Chondrocyte (in vitro differentiated cells): ENCODE data around the gene LYRM7. TPM values are rescaled to one million over a fixed set of nuclear protein-coding genes. Genes with fewer than 3 reads are reported as not detected.

Source experiments
- DNase-seq: peaks from one replicate; pipeline ENCODE4 v3.0.0; 2021; ENCODE audit warnings: mixed read lengths, low spot score
- H3K27ac Mint-ChIP-seq: one replicate; pipeline ENCODE4 v1.8.0; 2021; ENCODE audit warnings: mild to moderate bottlenecking, moderate library complexity, mixed read lengths; ENCODE audit not compliant: unreplicated experiment
- H3K27me3 Mint-ChIP-seq: 2 replicates; pipeline ENCODE4 v1.8.0; 2021; ENCODE audit warnings: low read depth, mixed read lengths
- H3K36me3 Mint-ChIP-seq: 2 replicates; pipeline ENCODE4 v1.8.0; 2021; ENCODE audit warnings: low read depth, mixed read lengths
- H3K4me1 Mint-ChIP-seq: 2 replicates; pipeline ENCODE4 v1.8.0; 2021; ENCODE audit warnings: low read depth, mild to moderate bottlenecking, mixed read lengths
- H3K4me3 Mint-ChIP-seq: one replicate; pipeline ENCODE4 v1.8.0; 2021; ENCODE audit warnings: mild to moderate bottlenecking, moderate library complexity, mixed read lengths; ENCODE audit not compliant: unreplicated experiment
- H3K9me3 Mint-ChIP-seq: 2 replicates; pipeline ENCODE4 v1.8.0; 2021; ENCODE audit warnings: low read depth, mixed read lengths
- total RNA-seq: library from RNA; stranded (reverse); gene quantifications from 3 replicates; pipeline ENCODE4 v1.2.1, GENCODE V29; 2021
- TF ChIP-seq, protein P1 (sequence below): fragments of 200-600 bp; sonication (generic); IDR thresholded peaks from 2 replicates; pipeline ENCODE4 v1.5.0; 2021; ENCODE audit warnings: antibody characterized with exemption, mild to moderate bottlenecking, moderate library complexity

The LYRM7 gene
- total RNA-seq, 1 donor from 2014 or later = 10.1 TPM

GRCh38 chr5:131156385-131156784, 14.4 kb upstream of the LYRM7 start:
- TF ChIP-seq, protein P1, sequence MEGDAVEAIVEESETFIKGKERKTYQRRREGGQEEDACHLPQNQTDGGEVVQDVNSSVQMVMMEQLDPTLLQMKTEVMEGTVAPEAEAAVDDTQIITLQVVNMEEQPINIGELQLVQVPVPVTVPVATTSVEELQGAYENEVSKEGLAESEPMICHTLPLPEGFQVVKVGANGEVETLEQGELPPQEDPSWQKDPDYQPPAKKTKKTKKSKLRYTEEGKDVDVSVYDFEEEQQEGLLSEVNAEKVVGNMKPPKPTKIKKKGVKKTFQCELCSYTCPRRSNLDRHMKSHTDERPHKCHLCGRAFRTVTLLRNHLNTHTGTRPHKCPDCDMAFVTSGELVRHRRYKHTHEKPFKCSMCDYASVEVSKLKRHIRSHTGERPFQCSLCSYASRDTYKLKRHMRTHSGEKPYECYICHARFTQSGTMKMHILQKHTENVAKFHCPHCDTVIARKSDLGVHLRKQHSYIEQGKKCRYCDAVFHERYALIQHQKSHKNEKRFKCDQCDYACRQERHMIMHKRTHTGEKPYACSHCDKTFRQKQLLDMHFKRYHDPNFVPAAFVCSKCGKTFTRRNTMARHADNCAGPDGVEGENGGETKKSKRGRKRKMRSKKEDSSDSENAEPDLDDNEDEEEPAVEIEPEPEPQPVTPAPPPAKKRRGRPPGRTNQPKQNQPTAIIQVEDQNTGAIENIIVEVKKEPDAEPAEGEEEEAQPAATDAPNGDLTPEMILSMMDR = no peak
- H3K4me1 Mint-ChIP-seq = no peaks in the 10 kb centered on the region
- DNase-seq = no peak

GRCh38 chr5:131156957-131157356, 13.8 kb upstream of the LYRM7 start:
- H3K36me3 Mint-ChIP-seq = peaks cover 20% of the 10 kb centered on the region
- no peak overlapping the region for H3K4me3 Mint-ChIP-seq
- H3K9me3 Mint-ChIP-seq = no peaks in the 10 kb centered on the region
- H3K27me3 Mint-ChIP-seq = no peaks in the 10 kb centered on the region
- H3K27ac Mint-ChIP-seq = no peak overlapping the region
- TF ChIP-seq, protein P1 = no peak
- DNase-seq = no peak
- no peaks in the 10 kb centered on the region for H3K4me1 Mint-ChIP-seq

More at GRCh38 chr5:131156385-131156784, 14.4 kb upstream of the LYRM7 start:
- peaks cover 17% of the 10 kb centered on the region for H3K36me3 Mint-ChIP-seq
- H3K27me3 Mint-ChIP-seq = no peaks in the 10 kb centered on the region
- H3K9me3 Mint-ChIP-seq = no peaks in the 10 kb centered on the region
- no peak overlapping the region for H3K27ac Mint-ChIP-seq
- no peak overlapping the region for H3K4me3 Mint-ChIP-seq

DNA sequence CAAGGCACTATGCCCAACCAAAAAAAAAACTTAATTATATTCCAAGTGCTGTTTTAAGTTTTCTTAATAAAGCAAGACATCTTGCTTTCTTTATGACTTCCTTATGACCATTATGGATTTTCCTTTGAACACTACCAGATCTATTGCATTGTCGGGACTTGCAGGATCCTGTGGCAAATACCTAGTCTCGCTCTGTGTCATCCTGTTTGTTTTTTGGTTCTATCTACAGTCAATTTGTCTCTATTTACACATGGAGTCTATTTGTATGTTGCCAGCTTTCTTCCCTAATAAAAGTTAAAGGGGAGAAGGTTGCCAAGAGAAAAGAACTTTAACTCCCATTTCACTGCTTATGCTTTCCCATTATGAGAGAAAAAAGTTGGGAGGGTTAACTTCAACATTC, 10.6 kb upstream of the LYRM7 start:
- no peak for DNase-seq
- Mint-ChIP-seq H3K27ac (no peak overlapping the region), H3K4me1 (peaks cover 15% of the 10 kb centered on the region), H3K27me3 (no peaks in the 10 kb centered on the region), H3K36me3 (peaks cover 25% of the 10 kb centered on the region), H3K4me3 (no peak overlapping the region), H3K9me3 (no peaks in the 10 kb centered on the region)
- TF ChIP-seq, protein P1 = no peak

DNA sequence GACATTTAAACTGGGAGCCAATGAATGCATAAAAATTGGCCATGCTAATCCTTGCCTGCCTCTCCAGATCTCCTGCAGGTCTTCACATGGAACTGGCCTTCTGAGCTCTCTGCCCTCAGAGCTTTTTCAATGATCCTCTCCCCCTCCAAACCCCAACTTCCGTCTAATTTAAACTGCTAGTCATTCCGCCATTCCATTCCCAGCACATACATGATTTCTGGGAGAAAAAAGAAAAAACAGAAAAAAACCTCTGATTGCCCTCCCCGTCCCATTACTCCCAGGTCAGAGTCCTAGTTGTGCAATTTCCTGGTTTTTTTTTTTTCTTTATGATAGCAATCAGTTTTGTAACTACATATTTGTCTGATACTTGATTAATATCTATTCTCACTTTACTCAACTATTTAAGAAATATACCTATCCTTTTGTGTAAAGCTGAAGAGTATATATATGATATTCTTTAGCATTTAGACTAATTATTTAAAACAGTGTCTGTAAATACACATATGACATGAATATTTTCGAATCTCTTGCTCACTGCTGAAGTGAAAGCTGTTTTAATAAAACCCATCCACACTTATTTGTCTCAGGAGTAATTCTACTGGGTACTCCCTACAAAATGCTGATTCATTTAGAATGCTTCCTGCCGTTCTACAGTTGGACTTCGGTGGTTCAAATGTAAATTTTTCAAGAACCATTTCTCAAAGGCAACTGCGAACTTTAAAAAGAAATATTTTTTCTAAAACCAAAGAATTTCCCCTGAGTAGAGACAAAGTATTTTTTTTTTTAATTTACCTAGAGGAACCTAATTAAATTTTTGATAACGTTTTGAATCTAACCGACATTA, 7.2 kb upstream of the LYRM7 start:
- Mint-ChIP-seq H3K4me1 (peaks cover 21% of the 10 kb centered on the region), H3K27me3 (no peaks in the 10 kb centered on the region), H3K27ac (peak overlapping the region; percentile 88), H3K9me3 (no peaks in the 10 kb centered on the region), H3K4me3 (peak overlapping the region; percentile 79), H3K36me3 (peaks cover 25% of the 10 kb centered on the region)
- TF ChIP-seq, protein P1 = no peak
- no peak for DNase-seq

GRCh38 chr5:131164191-131165118, 6.3 kb upstream of the LYRM7 start:
- Mint-ChIP-seq H3K4me1 (peaks cover 23% of the 10 kb centered on the region), H3K4me3 (peak overlapping the region; percentile 86), H3K27me3 (no peaks in the 10 kb centered on the region), H3K36me3 (peaks cover 16% of the 10 kb centered on the region), H3K9me3 (no peaks in the 10 kb centered on the region), H3K27ac (peak overlapping the region; percentile 89)
- TF ChIP-seq, protein P1 = peak; percentile 45
- no peak for DNase-seq
